NCI-H2227 treated with DMSO at 0.1 percent for 48 hours (cell line): ENCODE results near the gene AUTS2.

Experiments used
- DNase-seq: peaks from one replicate; lab custom pipeline; 2025; lab: John Stamatoyannopoulos, UW

Gene AUTS2

DNA sequence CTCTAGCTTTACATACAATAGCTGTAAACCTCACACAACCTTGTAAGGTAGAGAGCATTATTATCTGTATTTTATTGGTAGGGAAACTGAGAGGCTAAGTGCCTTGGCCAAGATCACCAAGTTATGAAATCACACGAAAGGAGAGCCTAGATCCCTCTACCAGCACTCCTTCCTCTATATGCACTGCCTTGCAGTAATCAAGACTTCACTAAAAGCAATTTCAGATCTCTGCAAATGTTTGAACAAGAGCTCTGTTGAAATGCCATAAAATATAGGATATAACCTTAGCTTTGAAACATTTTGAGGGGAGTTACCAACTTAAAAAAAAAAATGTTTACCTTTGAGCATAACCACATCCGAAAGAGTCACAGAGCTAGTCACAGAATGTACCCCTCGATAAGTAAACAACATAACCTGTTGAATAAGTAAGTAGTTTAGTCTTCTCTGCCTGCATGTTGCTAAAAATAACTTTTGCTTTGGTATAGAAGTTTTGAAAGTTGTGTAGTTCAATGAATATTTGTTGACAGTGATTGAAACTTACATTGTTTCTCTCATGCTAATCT, 709.4 kb downstream of the AUTS2 start:
- no peak for DNase-seq

GRCh38 chr7:70312336-70312735, 714.1 kb downstream of the AUTS2 start:
- DNase-seq: no peak

GRCh38 chr7:70313271-70313670, 715.0 kb downstream of the AUTS2 start:
- no peak for DNase-seq

DNA sequence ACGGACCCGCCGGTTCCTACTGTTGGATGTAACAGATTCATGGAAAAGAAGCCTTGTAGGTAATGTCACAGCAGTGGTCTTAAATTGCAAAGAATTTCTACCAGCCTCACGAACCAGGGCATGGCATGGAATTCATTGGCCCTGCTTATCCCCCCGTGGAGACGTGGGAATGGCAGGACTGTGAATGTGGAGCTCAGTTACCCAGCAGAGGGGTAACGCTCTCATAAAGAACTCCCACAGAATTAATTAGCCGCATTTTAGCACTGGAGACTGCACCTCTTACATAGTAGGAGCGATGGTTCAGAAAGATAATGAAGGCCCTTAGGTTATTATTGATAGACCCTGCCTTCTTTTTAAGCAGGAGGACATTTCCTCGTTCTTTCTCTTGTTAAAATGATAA, 715.4 kb downstream of the AUTS2 start:
- DNase-seq: no peak

DNA sequence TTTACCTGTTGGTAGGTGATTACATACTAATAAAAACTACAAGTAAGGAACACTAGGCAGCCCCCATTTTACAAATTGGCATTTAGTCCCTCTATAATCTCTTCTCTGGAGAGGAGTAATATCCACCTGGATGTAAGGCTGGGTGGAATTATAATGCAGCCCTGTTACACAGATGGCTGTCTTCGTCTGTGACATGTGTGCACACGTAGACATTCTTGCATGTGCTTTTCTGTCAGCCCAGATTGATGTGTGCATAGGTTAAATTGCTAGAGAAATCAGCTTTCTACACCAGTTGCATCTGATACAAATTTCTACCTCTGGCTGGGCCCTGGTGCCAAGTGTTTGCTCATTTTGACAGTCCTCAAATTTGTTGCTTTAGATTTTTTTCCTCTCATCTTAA, 715.9 kb downstream of the AUTS2 start:
- no peak for DNase-seq

DNA sequence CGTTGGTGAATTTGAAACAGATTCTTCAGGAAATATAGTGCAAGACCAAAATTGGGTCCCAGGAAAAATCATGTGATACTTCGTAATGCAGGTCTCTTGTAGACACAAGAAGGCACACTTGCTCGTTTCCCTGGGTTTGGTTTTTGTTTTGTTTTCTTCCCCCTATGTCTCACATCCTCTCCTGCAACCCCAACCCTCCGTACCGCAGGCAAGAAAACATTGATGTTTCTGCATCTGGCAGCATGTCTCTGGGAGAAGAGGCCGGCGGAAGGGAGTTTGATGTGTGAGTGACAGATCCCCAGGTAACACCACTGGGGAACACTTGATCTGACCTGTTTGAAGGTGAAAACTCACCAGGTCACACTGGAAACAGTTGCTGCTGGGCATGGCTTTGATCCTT, 718.5 kb downstream of the AUTS2 start:
- DNase-seq: no peak

DNA sequence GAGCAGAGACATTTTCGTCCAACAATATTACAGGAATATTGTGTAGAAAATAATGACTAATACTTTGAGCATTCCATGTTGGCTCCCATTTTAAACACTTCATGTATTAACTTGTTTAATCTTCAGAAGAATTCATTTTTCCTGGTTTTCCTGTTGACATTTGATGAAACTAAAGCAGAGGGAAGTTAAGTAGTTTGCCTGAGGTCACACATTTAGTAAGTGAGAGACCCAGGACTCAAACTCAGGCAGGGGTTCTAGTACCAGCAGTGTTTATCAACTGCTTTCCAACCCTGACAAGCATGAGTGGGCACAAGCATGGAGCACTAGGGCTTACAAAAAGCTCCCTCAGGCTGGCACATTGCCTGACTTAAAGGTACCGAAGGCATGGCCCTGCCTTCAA, 719.1 kb downstream of the AUTS2 start:
- no peak for DNase-seq

DNA sequence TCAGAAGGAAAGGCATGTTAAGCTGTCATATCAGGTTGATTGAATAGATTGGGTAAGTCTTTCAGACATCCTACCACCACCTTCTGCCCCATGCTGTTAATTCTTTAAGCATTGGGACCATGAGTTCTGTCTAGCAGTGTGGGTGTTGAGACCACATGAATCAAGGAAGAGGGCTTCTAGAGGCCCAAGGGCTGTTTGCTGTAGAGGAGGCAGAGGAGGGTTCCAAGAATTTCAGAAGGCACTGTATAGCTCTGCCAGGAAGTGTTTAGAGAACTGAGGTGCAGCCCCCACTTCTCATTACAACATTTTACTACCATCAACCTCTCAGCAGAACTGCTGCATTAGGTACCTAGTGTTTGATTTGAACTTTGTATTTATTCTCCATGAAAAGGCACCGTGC, 720.2 kb downstream of the AUTS2 start:
- DNase-seq: no peak

- no peak for DNase-seq
Observed at GRCh38 chr7:70319057-70319456, 720.8 kb downstream of the AUTS2 start.

GRCh38 chr7:70321016-70321590, 722.8 kb downstream of the AUTS2 start:
- DNase-seq: no peak

DNA sequence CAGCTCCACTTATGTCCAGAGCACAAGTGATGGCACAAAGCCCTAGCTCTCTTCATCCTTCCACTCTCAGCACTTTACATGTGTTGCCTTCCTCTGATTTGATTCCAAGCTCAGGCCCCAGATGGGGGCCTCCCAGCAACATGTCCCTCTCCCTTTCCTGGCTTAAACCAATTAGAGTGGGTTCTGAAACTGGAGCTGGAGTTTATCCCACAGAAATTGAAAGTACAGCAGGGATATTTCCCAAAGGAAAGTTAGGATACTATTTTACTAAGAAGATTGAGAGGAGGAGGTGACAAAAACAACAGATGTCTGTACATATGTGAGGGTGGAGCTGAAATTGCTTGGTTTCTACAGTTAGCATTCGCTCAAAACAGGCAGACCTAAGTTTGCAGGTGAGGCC, 724.6 kb downstream of the AUTS2 start:
- DNase-seq: no peak

DNA sequence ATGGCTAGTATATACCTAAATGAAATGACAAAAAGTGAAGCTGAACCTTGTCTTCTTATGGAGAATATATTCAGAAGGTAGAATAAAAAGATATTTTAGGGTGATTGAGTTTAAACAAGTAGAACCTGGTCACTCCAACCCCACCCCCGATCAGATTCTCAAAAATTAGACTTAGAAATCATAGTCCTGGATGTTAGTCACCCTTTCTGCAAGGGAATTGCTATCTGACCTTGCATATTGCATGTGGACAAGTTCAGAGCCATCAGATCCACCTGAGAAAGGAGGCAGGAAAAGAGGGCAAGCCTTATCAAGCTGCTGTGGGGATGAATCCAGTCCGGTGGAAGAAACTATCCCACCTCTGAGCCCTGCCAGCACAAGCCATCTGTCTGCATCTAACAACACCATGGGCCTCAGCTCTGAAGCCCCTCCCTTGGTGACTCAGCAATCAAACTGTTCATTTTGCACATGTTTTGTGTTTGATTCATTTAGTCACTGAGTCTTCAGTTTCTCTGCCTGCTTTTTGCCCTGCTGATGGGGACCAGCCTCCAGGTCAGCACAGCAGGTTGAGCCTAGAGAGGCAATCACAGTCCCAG, 727.3 kb downstream of the AUTS2 start:
- DNase-seq: no peak

DNA sequence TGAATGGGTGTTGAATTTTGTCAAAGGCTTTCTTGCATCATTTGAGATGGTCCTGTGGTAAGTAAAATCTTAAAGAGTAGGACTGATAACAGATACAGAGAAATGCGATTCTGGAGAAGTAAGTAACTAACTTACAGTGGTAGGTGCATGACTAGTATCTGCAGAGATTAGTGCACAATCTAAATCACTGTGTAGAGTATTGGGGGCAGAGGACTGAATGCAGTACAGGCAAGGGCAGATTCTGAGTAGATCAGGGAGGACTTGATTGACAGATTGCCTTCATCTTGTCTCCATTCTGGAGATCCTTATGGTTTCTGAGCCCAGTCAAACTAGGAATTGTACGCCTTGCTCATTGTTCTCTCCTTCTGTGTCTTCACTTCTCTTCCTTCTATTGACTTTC, 736.0 kb downstream of the AUTS2 start:
- no peak for DNase-seq

DNA sequence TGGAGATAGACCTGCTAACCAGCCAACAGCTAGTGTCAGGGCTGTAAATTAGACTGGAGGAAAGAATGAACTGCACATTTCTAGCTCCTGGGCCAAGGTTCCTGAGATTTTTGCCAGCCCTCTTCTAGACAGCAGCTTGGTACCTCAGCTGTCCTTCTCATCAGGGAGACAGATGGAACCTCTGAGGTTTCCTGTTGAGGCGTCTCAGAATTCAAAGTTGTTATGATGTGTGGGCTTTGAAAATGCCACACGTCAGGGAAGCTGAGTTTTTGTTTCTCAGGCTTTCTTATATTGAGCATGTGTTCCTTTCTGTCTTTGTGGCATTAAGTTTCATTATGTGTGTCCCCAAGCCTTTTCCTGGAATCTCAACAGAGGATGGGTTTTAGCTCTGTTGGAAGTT, 736.6 kb downstream of the AUTS2 start:
- DNase-seq: no peak

DNA sequence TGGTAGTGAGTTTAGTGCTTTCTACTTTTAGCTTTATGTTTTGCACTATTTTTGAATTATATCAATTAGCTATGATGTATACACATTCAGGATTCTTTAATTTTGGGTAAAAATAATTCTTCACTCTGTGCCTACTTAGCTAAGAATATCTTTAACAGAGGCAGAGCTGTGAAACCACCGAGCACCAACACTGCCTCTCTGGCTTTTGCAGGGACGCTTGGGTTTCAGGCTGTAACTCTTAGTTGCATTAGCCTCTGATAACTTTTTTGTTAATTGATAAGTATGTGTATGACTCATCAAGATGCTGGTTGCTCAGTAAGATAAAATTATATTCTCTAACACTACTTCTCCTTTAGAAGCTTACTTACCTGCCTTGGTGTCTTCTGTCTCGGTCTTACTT, 738.3 kb downstream of the AUTS2 start:
- no peak for DNase-seq

- DNase-seq: no peak
Observed at GRCh38 chr7:70338015-70338414, 739.7 kb downstream of the AUTS2 start.

- no peak for DNase-seq
Observed at GRCh38 chr7:70340236-70340635, 742.0 kb downstream of the AUTS2 start.

DNA sequence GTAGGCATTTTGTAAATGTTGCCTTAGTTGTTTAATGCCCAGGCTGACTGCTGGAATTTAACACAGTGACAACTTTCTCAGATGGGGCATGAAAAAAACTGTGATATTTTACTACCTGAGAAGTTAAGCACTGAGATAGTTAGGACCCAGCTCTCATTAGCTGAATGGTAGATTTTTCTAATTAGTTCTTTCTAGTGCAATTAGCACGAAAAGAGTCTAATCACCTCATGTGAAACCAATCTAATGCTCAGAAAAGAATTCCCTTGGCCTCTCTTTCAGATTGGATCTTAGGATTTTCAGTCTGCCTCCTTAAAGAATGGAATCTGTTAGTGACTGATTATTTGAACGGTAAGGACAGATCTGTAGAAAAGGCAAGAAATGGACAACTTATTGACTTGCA, 743.2 kb downstream of the AUTS2 start:
- no peak for DNase-seq

DNA sequence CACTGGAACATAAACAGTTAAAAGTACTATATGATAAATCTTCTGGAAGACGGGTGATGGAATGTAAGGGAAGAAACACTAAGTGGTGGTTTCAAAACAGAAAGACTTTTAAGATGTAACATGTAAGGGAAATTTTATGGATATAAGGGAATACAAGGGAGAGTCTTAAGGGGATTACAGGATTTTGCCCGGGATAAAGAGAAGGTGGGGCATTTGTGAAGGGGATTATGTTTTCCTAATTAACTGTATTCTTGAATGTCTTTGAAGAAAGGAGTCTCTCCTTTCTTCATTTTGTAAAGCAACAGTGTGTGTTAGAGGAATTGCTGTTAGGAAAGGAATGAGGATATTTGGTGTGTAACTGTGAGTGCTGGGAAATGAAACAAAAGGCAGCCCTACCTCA, 745.2 kb downstream of the AUTS2 start:
- DNase-seq: no peak

GRCh38 chr7:70344726-70345125, 746.5 kb downstream of the AUTS2 start:
- no peak for DNase-seq

DNA sequence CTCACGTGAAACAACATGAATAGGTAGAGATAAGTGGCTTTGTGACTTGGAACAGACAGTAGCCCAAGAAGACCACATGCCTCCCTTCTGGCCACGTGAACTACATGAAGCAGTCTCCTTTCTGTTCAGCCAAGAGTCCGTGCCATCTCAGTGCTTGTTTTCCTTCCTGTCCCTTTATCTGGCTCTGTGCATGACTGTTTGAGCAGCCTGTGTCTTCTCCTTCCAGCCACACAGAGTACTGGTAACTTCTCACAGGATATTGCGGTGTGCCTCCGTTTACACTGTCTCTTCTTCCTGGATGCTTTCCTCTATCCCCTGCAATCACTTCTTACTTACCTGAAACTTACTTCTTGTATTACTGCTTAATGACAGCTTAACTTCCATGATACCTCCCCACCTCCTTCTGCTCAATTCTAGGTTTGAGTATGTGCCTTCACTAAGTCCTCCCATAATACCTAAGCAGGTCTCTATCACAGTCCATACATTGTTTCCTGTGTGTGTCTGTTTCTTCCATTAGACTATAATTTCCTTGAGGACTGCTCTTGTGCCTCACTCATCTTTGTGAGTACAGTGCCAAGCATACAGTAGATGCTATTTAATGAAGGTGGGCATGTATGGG, 748.7 kb downstream of the AUTS2 start:
- no peak for DNase-seq

DNA sequence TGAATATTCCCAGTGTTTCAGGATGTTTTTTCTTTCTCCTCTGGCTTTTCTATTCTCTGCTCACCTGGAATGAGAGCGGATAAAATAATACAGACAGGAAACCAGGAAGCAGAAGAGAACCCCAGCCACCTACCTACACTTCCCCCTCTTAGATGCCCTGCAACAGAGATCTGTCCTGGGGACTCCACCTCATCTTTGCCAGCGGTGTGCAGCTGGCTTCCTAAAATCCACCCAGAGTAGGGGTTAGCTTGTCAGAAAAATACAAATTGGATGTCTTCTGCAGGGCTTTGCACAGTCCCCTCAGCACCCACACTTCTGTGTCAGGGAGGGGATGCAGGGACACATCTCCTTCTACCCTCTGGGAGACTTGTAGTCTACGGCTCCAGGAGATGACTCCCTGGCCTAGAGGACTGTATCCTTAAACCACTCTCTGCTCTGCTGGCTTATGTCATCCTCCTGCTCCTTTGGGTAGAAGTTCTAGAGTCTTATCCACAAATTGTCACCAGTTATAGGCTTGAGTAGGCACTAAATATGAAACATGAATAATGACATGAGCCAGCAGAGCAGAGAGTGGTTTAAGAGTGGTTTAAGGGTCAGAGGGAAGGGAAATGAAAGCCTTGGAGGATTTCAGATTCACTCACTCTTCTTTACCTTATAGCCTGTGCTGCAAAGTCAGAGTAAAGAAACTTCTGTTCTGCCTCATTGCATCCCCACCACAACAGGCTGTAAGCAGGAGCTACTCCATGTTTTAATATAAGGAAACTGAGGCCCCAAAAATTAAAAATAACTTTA, 749.4 kb downstream of the AUTS2 start:
- no peak for DNase-seq

GRCh38 chr7:70349031-70349430, 750.8 kb downstream of the AUTS2 start:
- DNase-seq: no peak
